ENCODE results near the gene EPN3.

The EPN3 gene

DNA sequence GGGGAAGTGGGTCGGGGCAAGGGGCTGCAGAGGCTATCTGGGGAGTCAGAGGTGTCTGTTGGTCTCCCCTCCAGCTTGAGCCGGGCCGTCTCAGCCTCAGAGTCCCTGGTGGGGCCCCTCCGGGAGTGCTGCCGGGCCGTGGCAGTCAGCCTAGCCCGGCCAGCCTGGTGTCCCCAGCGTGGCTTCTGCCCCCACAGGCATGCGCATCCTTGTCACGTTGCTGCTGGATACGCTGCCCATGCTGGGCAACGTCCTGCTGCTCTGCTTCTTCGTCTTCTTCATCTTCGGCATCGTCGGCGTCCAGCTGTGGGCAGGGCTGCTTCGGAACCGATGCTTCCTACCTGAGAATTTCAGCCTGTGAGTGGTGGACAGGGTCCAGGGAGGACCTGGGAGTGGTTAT, 39.1 kb downstream of the EPN3 start:
- no peak for DNase-seq

GRCh38 chr17:50572541-50572940, 40.0 kb downstream of the EPN3 start:
- DNase-seq: no peak

DNA sequence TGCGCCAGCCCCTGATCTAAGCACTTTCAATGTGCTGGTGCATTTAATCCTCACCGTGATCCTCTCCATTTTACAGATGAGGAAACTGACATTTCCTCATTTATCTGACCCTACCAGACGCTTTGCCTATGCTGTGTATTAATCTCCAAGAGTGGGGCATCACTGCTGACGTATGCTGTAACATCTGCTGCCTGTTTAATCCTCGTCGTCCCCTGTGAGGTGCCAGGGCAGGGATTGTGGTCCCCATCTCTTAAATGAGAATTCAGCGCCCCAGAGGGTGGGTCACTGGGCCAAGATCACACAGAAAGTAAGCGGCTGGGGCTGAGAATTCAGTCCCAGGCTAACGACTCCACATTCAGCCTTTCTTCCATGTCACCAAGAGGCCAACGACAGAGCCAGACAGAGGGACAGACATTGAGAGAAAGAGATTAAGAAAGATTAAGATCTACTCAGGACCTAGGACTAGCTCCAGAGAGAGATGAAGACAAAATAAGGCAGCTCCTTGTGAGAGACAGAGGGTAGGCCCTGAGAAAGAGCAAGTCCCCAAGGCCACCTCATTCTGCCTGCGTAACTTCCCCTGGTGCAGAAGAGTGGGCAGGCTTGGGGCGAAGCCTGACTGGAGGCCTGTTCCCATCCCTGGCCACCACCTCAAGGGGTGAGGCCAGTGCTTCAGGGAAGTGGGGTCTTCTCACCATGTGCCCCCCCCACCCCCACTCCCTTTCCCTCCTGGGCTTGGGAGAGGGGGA, 41.5 kb downstream of the EPN3 start:
- no peak for DNase-seq

- DNase-seq: no peak
These were observed 43.2 kb downstream of the EPN3 start for GRCh38 chr17:50575581-50576210.

GRCh38 chr17:50576864-50577263, 44.3 kb downstream of the EPN3 start:
- no peak for DNase-seq

DNA sequence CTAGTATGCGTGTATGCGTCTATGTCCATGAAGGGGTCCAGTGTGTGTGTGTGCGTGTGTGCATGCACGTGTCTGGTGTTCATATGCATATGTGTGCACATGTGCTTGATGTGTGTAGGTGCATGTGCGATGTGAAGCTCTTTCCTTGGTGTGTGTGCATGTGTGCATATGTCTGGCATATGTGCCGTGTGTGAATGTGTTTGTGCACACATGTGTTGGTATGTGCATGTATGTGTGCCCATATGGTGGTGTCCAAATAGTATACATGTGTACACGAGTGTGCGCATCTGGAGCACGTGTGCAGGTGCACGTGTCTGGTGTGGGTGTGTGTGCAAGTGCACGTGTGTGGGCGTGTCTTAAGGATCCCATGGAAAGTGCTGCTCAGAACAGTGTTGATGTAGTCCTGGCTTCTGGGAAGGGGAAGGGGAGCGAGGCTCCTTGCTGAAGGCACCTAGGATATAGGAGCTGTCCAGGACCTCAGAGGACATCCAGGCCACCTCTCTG, 45.0 kb downstream of the EPN3 start:
- DNase-seq: no peak

- DNase-seq: no peak
These were observed 45.6 kb downstream of the EPN3 start for GRCh38 chr17:50578173-50578572.

GRCh38 chr17:50579399-50579798, 46.9 kb downstream of the EPN3 start:
- DNase-seq: no peak

DNA sequence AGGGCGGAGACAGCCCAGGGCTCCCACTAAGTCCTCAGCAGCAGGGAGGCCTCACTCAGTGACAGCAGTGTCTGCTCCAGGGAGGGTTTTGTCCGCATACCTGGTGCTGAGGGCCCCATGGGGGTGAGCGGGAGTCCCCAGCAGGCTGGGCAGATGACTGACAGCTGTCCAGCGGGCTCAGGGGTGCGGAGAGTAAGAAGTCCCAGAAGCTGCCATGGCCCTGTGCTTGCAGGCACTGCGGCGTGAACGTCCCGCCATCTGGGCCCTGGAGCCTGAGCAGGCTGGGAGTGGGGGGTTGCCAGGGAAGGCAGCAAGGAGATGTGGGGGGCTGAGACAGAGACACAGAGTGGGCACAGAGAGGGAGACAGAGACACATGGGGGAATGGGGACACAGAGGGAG, 48.1 kb downstream of the EPN3 start:
- DNase-seq: no peak

DNA sequence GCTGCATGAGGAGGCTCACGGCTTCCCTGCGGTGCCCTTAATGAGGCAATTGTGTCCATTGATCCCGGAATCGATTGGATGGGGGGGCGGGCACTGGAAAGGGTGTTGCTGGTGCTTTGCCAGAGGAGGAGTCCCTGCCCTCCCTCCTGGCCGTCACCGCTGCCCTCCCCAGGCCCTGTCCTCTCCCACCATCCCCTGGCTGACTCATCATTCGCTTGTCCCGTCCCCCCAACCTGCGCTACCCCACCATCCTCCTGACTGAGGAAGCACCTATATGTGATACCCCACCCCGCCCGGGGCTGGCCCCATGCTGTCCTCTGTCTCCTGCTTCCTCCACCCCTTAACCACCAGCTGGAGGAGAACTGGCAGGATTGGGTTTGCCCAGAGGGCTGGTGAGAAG, 48.8 kb downstream of the EPN3 start:
- no peak for DNase-seq

DNA sequence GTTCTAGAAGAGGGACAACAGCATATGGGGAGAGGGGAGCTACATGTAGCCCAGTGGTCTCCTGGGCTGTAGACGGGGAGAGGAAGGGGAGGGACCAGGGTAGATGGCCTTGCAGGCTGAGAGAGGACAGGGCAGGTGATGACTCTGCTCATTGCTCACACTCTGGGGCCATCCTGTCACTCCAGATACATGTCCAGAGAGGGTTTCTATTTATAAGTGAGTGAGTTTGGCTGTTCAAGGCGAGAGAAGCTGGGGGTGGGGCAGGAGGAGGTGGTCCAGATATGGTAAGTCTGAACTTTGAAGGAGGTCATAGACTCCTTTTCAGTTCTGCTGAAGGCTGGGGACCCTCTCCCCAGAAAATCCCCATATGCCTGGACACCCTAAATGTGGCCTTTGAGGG, 50.2 kb downstream of the EPN3 start:
- DNase-seq: no peak

DNA sequence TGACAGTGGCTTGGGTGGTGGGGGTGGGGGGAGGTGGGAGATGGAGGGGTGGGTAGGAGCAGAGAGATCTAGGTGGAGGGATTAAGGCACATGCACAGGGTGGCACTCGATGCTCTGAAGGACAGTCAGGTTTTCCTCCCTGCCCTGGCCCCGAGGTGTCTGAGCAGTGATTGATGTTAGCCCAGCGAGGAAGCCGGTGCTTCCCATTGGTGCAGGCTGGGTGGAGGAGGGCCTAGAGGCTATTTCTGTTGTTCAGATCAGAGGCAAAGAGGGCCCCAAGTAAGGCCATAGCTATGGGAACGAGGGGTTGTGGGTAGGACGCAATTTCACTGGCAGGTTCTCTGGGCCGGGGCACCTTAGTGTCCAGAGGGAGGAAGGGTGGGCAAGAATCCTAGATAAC, 51.1 kb downstream of the EPN3 start:
- DNase-seq: no peak

DNA sequence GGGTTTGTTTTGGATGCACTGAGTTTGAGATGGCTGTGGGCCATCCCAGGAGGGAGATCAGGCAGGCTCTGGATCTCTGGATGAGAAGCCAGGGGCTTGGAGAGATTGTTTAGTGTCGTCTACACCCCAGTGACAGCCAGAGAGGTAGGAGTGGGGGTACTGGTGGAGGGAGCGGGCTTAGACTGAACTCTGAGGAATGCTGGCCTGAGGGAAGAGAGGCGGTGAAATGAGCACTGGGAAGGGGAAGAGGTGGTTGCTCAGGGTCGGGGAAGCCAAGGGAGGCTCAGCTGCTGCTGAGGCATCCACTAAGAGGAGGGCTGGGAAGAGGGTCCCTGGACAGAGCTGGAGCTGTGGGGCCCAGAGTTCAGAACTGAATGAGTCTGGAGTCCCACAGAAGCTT, 51.6 kb downstream of the EPN3 start:
- no peak for DNase-seq

GRCh38 chr17:50584749-50585148, 52.2 kb downstream of the EPN3 start:
- no peak for DNase-seq

GRCh38 chr17:50585346-50585745, 52.8 kb downstream of the EPN3 start:
- no peak for DNase-seq

DNA sequence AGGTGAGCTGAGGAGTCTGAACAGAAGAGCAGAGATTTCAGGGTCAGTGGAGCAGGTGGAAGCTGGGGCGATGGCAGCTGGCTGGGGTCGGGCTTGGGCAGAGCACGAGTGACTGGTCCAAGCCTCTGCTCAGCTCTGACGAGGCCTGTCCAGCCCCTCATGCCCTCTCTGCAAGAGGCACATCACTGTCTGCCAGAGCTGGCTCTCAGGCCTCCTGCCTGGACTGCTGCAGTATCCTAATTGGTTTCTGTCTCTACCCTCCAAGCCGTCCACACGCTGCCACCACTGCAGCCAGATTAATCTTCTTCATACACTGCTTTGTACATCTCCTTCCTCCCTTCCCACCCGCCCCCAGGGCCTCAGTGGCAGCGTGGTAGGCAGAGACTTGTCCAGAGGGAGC, 53.4 kb downstream of the EPN3 start:
- DNase-seq: no peak

DNA sequence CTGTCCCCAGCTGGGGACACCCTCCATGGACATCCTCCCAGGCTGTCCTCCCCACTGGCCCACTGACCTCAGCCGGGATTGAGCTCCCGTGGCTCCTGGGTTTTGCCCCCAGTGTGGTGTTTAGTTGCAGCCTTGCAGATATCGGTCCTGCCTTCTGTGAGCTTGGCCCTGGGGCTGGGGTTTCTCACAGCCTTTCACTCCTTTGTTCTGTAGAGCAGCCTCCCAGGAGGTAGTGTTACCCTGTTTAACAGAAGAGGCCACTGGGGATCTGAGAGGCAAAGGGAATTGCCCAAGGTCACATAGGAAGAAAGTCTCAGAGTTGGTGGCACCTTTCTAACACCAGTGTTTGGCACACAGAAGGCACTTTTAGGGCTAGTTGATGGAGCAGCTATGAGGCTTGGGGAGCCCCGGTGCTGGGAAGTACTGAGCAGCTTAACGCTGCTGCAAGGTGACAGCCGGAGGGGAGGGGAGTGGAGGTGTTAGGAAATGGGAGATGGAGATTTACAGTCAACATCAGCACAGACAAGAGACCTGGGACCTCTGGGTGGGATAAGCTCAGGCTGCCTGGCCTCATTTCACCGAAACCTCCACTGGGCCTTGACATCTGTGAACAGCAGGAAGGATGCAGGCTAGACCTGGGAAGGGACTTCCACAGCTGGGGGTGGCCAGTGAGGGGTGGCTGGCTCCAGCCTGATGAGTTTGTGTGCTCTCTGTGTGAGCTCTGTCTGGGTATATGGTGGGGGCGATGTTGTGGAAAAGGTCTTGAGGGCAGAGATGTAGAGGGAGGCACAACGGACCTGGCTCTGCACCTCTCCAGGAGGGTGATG, 54.1 kb downstream of the EPN3 start:
- DNase-seq: no peak

DNA sequence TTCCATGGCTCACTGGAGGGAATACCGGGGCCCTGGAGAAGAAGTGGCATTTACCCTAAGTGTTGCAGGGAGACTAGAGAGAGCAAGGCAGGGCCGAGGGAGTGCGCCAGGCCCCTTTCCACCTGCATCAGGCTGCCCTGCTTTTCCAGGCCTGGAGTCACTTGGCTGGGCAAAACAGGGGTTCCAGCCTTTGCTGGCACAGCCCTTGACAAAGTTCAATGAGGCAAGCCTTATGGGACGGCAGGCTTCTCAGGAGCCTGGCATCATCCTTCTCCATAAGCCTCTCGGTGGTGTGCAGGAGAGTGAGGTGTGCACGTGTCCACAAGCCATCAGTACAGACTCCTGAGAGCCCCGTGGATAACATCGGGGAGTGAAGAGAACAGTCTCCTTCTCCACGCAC, 55.0 kb downstream of the EPN3 start:
- no peak for DNase-seq

DNA sequence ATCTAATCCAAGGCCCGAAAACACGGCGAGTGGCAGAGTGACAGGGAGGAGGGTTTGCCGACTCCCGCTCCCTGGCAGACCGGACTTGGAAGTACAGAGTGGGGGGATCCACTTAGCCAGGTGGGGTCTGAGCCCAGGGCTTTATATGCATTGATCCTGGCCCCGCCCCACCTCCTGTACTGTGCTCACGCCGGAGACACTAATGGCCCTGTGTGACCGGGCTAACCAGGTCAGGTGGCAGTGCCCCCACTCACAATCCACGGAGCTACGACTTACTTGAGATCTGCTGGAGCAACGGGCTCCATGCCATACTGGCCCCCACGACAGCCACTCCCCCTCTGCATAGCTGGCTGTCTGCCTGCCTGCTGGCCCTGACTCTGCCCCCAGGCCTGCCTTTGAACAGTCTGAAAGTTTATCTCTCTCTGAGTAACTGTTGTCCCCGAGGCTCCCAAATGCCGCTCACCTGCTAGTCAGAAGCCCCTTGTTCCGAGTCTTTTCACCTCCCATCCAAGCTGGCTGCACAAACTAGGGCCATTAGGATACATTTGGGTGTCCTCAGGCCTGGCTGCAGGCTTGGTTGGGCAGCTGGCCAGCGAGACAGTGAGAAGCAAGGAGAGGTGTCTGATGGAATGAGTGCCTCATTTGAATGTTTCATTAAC, 56.0 kb downstream of the EPN3 start:
- no peak for DNase-seq

- no peak for DNase-seq
These were observed 56.7 kb downstream of the EPN3 start for GRCh38 chr17:50589095-50589705.

DNA sequence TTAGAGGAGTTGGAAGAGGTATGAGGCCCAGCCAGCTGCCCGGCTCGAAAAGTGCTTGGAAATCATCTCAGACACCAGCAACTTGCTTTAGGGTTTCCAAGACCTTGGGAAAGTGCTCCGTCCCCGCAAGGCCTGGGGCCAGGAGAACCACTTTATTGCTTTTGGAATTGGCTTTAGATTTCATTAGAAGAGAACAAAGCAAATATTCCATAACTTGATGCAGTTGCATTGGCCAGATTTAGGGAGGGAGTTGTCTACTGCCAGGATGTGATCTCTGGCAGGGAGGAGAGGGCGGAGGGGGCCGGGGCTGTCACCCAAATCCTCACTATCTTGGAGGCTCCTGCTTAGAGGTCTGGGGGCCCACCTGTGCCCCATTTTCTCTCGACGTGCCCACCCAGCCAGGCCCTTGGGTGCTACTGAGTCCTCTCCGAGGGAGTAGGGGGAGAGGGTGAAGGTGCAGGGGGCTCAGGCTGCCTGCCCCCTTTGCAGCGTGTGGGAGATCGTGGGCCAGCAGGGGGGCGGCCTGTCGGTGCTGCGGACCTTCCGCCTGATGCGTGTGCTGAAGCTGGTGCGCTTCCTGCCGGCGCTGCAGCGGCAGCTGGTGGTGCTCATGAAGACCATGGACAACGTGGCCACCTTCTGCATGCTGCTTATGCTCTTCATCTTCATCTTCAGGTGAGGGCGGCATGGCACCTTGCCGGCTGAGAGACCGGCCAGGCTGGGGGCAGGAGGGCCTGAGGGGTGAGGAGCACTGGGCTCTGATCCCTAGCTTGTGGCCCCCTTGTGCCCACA, 58.6 kb downstream of the EPN3 start:
- DNase-seq: no peak

- DNase-seq: no peak
These were observed 60.8 kb downstream of the EPN3 start for GRCh38 chr17:50593321-50593720.
